ENCODE data around the gene RRAS.
"Not testable (repeated sequence)": the region's sequence is repeated elsewhere in the genome, so short reads cannot be mapped to it uniquely, and the experiment has no call there.

RRAS gene

GRCh38 chr19:49652551-49653465, 12.9 kb upstream of the RRAS start:
- DNase-seq, result no peak

DNA sequence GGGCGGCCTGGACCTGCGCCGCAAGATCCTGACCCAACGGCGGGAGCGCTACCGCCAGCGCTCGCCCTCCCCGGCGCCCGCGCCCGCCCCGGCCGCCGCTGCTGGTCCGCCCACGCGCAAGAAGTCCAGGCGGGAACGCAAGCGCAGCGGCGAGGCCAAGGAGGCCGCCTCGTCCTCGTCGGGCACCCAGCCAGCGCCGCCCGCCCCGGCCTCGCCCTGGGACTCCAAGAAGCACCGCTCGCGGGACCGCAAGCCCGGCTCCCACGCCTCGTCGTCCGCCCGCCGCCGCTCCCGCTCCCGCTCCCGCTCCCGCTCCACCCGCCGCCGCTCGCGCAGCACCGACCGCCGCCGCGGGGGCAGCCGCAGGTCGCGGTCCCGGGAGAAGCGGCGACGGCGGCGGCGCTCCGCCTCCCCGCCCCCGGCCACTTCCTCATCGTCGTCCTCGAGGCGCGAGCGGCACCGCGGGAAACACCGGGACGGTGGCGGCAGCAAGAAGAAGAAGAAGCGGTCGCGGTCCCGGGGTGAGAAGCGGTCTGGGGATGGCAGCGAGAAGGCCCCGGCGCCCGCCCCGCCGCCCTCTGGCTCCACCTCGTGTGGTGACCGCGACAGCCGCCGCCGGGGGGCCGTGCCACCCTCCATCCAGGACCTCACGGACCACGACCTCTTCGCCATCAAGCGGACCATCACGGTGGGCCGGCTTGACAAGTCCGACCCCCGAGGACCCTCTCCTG, 12.0 kb upstream of the RRAS start:
- no peak for DNase-seq

- DNase-seq, result no peak
Observed at GRCh38 chr19:49651029-49651819, 11.3 kb upstream of the RRAS start.

- DNase-seq, result no peak
Observed at GRCh38 chr19:49646586-49646985, 6.6 kb upstream of the RRAS start.

DNA sequence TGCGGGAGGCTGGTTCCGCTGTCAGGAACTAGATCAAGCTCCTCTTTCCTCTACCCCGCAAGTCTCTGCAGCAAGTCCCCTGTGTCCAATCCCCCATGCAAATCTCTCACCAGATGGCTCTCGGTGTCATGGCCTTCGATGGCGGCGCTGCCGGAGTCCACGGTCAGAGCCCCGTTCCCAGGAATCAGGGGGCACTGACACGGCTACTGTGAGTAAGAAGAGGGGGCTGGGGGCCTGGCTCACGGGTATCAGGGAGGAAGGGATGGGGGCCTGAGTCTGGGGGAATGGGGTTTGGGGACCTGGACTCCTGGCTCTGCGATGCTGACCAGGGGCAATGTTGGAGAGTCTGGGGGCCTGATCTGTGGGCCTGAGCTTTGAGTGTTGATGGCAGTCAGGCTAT, 6.1 kb upstream of the RRAS start:
- DNase-seq, result no peak

DNA sequence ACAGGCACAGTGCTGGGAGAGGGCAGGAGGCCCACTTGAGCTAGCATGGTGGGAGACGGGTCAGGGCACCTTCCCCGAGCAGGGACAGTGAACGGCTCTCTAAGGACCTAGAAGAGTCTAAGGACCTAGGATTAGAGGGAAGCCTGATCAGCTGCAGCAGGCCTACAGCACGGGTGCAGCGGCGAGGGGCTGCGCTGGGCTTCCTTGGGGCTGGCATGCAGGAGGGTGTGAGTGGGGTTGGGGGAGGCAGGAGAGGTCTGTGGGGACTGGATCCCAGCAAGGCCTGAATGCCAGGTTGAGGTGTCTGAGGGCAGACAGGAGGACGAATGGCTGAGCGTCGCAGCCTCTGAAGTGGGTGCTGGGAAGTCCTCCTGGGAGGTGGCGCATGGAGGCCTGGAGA, 5.6 kb upstream of the RRAS start:
- no peak for DNase-seq

DNA sequence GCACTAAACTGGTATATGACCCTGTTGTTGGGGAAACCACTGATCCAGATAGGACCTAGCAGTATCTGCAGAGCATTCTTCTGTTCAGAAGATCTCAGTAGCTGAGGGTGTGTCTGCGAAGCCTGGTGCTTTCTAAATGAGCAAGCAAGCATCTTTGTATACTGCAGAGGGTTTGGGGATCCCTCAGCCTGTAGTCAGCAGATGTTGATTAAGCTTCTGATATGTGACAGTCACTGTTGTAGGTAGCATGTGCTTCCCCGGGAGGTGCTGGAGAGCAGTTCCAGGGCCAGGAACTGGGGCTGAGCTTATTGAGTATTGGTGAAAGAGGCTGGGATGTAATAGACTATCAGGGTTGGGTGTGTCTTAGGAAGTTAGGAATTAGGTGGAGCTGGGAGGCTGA, 3.5 kb upstream of the RRAS start:
- no peak for DNase-seq

DNA sequence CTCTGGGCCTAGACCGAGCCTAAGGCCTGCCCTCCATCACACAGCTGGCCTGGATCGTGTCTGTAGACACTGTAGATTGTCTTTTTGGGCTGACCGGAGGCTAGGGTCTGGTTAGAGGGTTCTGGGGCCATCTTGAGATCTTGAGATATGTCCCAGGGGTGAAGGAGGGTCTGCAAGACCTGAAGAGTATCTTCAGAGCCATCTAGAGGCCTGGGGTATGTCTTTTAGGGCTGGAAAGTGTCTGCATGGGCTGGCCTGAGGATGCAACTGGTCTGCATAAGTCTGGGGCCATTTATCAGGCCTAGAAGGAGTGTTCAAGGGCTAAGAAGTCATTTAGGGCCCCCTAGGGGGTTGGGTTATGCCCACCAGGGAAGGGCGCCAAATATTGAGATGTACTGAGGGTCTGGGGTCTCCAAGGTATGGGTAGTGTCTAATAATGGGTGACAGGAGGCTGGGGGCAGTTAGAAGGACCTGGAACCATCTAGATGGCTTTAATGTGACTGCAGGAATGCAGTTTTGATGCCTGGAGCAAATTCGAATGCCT, 2.6 kb upstream of the RRAS start:
- no peak for DNase-seq

- peak; percentile 97 for DNase-seq
Observed at GRCh38 chr19:49641688-49642491, 1.9 kb upstream of the RRAS start, which contains the start of gene SCAF1. TSS of gene SCAF1 (plus strand) at chr19:49642209. CDS start at chr19:49645027, 2,818 bp downstream.

GRCh38 chr19:49639401-49640112, 386 bp downstream of the RRAS start:
- no peak for DNase-seq

DNA sequence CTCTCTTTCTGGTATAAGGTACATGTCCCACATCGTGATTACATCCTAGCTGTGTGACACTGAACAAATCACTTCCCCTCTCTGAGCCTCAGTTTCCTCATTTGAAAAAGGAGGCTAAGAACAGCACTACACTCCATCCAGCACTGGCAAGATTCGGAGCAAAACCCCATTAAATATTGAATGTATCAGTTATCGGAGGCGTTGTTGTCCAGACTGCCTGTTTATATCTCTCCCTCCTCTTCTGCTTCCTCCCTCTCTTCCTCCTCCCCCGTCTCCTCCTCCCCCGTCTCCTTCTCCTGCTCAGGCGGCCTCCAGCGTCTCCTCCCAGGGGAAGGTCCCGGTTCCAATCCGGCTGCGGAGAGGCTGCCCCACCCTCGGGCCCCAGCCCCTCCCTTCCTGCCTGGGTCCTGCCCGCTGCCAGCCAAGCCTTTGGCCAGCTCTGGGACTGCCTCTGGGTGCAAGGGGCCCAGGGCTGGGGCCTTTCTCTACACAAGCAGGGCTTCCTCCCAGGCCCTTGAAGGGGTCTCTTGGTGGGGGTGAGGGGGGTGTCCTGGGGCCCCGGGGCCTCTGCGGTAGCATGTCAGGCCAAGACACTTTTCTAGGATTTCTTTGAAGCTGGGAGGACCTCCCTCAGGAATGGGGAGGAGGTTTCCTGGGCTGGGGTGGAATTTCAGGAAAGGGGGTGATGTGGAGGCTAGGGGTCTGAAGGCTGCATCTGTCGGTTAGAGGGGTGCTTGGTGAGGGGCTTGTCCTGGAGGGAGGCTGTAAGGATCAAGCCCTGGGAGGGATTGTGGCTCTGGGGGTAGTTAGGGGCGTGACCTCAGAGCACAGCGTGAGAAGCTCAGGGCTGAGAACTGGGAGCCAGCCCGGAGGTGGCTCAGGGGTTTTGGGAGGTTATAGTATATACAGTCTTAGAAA, 1.9 kb downstream of the RRAS start:
- DNase-seq, result no peak

DNA sequence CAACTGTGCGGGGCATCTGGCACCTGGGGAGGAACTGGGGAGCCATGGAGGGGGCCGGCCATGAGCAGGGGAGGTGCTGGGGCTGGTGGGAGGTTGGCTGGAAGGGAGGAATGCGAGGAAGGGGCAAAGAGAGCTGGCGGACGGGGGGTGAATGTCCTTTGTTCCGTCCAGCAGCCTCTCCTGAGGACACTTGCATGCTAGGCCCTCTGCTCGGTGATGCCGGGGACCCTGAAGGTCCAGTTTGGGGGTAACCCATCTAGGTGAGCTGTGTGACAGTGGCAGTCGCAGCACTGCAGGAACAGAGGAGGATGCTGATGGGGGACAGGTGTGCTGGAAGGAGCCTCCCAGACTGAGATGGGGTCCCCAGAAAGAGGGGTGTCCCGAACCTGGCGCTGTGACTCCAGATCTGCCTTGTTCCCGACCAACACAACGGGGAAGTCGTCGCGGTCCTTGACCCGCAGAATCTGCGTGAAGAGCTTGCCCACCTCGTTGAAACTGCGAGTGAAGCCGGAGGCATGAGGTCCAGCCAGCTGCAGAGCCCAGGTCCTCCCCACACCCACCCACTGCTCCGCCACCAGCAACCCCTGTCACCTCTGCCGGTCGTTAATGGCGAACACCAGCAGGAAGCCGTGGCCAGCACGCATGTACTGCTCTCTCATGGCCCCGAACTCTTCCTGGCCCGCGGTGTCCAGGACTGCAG, 3.6 kb downstream of the RRAS start:
- no peak for DNase-seq

- DNase-seq, result no peak
Observed at GRCh38 chr19:49635530-49636232, 4.3 kb downstream of the RRAS start.

GRCh38 chr19:49633273-49633672, 6.7 kb downstream of the RRAS start:
- DNase-seq, result not testable (repeated sequence)

DNA sequence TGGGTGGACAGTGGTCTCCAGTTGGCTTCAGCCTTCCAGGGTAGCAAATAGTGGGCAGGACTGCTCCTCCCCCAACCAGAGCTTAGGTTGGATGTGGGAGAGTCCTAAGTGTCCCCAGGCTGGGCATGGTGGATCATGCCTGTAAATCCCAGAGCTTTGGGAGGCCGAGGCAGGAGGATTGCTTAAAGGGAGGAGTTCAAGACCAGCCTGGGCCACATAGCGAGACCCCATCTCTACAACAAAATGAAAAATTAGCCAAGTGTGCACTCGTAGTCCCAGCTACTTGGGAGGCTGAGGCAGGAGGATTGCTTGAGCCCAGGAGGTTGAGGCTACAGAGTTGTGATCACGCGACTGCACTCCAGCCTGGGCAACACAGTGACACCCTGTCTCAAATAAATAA, 7.4 kb downstream of the RRAS start:
- DNase-seq, result no peak

DNA sequence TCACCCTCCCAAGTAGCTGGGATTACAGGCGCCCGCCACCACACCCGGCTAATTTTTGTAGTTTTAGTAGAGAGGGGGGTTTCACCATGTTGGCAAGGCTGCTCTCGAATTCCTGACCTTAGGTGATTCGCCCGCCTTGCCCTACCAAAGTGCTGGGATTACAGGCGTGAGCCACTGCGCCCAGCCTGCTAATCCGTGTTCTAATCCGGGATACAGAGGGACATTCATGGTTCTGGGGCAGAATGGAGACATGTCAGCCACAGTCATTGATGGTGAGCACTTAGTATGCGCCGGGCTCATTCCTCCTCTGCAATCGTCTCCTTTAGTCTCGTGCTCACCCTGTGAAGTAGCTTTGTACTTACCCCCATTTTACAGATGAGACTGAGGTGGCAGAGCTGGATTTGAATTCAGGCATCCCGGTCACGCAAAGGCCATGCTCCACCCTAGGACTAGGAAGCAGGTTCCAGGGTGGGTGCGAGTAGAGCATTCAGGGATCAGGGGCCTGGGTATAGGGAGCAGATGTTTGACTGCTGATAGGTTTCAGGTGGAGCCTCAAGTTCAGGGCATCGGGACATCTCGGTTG, 8.2 kb downstream of the RRAS start:
- no peak for DNase-seq

GRCh38 chr19:49631014-49631588, 8.8 kb downstream of the RRAS start:
- DNase-seq, result no peak

- DNase-seq, result no peak
Observed at GRCh38 chr19:49629659-49630058, 10.3 kb downstream of the RRAS start.

Measured in NCI-H1092 (cell line).